HAP-1 (cell line): Measurements from ENCODE around the gene CLCN7.

Experiments used
- DNase-seq, 2 experiments: peaks; one replicate each; pipeline ENCODE4 v3.0.0-alpha.2; 2016 to 2020; ENCODE audit warnings: low spot score in 2 of 2
- H3K27me3 ChIP-seq: fragments of 250-450 bp; sonication (Bioruptor Pico); 2 replicates; pipeline ENCODE4 v1.5.1; 2020; ENCODE audit warnings: low read depth, mild to moderate bottlenecking, moderate library complexity
- H3K36me3 ChIP-seq: fragments of 250-450 bp; sonication (Bioruptor Pico); replicated peaks from 2 replicates; pipeline ENCODE4 v1.5.1; 2020; ENCODE audit warnings: mild to moderate bottlenecking
- H3K4me1 ChIP-seq: fragments of 250-450 bp; sonication (Bioruptor Pico); 2 replicates; pipeline ENCODE4 v1.5.1; 2020; ENCODE audit warnings: mild to moderate bottlenecking
- H3K4me3 ChIP-seq: fragments of 250-450 bp; sonication (Bioruptor Pico); 2 replicates; pipeline ENCODE4 v1.5.1; 2020; ENCODE audit warnings: mild to moderate bottlenecking, moderate library complexity
- H3K9me3 ChIP-seq: fragments of 250-450 bp; sonication (Bioruptor Pico); 2 replicates; pipeline ENCODE4 v1.5.1; 2020; ENCODE audit warnings: mild to moderate bottlenecking, moderate library complexity
- in situ Hi-C: fragments of 300-500 bp; cut with MboI; formaldehyde crosslinking; loops from 3 replicates; pipeline ENCODE4 v1.14.3; 2020; ENCODE audit warnings: low sequenced_read_pairs, inconsistent platforms, mixed read lengths

The CLCN7 gene

DNA sequence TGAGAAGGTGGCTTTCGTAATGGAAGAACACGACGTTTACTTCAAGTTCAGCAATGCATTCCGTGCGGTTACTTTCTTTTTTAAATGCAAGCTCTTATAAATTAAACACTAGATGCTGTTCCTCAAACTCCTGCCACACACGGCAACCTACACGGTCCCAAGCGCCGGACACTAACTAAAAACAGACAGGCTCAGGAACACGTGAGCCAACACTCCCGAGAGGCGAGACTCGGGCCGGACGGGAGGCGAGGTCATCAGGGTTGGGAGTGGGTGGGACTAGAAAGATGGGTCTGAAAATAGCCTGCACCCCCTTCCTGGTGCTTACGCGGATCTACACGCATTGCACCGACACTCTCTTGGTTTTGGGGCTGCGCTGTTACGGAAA, 6.4 kb downstream of the CLCN7 start:
- in situ Hi-C loops, result no loop called here
- H3K4me3 ChIP-seq, result no peak overlapping the region
- H3K9me3 ChIP-seq, result no peaks in the 10 kb centered on the region
- no peaks in the 10 kb centered on the region; the same call in 1 of the 2 replicates for H3K4me1 ChIP-seq
- no peaks in the 10 kb centered on the region for H3K27me3 ChIP-seq
- DNase-seq, result no peak
- H3K36me3 ChIP-seq, result no peaks in the 10 kb centered on the region

- Histone ChIP-seq H3K4me3 (no peak overlapping the region), H3K27me3 (no peaks in the 10 kb centered on the region), H3K4me1 (no peaks in the 10 kb centered on the region), H3K36me3 (no peaks in the 10 kb centered on the region), H3K9me3 (no peaks in the 10 kb centered on the region)
- in situ Hi-C loops, result no loop called here
- DNase-seq, result no peak
These were observed 7.8 kb downstream of the CLCN7 start for GRCh38 chr16:1466968-1467521.

DNA sequence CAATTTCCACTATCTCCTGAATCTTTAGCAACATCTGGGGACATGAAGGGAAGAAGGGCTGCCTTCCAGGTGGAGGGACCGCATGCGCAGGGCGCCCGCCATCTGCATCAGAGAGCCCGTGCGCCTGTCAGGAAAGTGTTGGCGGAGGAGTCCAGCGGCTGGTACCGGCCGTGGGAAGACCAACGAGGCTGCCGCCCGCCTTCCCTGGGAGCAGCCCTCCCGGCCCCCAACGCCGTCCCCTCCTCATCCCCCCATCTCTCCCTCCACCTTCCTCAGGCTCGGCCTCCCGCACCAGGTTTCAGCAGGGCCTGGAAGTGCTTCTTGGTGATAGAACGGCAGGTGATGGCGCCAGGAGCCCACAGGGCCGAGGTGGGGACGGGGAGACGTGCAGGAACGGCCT, 8.8 kb downstream of the CLCN7 start:
- peaks cover 5% of the 10 kb centered on the region; the same call in 1 of the 2 replicates for H3K36me3 ChIP-seq
- no peak for DNase-seq
- no peak overlapping the region for H3K4me3 ChIP-seq
- H3K9me3 ChIP-seq, result no peaks in the 10 kb centered on the region
- H3K4me1 ChIP-seq, result no peaks in the 10 kb centered on the region
- in situ Hi-C loops, result no loop called here
- no peaks in the 10 kb centered on the region for H3K27me3 ChIP-seq

DNA sequence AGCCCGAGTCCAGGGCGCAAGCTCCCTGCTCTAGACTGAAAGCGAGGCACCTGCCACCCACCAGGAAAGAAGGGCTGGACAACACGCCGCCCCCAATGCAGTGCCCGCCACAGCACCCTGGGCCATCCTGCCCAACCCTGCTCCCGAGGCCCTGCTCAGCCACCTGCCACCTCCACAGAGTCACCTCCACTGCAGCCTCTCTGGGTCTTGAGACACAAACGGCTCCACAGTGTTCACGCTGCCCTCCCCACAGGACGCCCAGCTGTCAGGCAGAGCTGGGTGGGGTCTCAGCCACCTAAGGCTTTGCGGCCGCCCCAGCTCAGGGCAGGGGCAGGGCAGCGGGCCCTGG, 9.3 kb downstream of the CLCN7 start:
- in situ Hi-C loops, result no loop called here
- peaks cover 9% of the 10 kb centered on the region; the same call in 1 of the 2 replicates for H3K36me3 ChIP-seq

DNA sequence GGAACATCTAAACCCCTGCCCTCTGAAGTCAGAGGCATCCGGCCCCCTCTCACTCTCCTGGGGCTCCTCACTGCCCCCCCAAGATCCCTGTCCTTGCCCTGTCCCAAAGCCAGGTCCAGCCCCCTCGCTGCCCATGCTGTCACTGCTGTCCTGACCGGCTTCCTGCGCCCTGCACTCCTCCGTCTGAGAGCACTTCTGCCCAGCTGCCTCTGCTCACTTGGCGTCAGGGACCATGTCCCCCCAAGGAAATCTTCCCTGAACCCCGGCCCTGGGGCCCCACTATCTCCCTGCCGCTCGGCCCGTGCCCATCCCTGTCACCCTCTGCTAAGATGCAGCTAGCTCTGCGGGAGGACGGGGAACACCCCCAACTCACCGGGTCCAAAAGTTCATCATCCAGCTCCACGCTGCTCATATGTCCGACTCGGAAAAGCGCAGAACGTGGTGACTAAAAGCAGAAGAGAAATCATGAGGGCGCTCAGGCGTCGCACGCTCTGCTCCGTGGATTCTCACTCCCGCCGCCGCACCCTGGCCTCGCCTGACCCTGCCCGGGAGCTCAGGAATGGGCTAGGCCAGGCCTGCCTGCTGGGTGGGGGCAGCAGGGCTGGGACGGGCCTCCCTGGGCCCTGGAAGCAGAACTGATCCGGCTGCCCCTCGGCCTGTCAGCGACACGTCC, 9.8 kb downstream of the CLCN7 start:
- Histone ChIP-seq H3K9me3 (no peaks in the 10 kb centered on the region), H3K36me3 (peaks cover 9% of the 10 kb centered on the region; the same call in 1 of the 2 replicates), H3K4me1 (no peaks in the 10 kb centered on the region), H3K4me3 (no peak overlapping the region), H3K27me3 (no peaks in the 10 kb centered on the region)
- in situ Hi-C loops, result no loop called here
- DNase-seq, result no peak

More for the DNA sequence above, 9.3 kb downstream of the CLCN7 start:
- Histone ChIP-seq H3K4me3 (no peak overlapping the region), H3K9me3 (no peaks in the 10 kb centered on the region), H3K4me1 (no peaks in the 10 kb centered on the region), H3K27me3 (no peaks in the 10 kb centered on the region)
- DNase-seq, result no peak

DNA sequence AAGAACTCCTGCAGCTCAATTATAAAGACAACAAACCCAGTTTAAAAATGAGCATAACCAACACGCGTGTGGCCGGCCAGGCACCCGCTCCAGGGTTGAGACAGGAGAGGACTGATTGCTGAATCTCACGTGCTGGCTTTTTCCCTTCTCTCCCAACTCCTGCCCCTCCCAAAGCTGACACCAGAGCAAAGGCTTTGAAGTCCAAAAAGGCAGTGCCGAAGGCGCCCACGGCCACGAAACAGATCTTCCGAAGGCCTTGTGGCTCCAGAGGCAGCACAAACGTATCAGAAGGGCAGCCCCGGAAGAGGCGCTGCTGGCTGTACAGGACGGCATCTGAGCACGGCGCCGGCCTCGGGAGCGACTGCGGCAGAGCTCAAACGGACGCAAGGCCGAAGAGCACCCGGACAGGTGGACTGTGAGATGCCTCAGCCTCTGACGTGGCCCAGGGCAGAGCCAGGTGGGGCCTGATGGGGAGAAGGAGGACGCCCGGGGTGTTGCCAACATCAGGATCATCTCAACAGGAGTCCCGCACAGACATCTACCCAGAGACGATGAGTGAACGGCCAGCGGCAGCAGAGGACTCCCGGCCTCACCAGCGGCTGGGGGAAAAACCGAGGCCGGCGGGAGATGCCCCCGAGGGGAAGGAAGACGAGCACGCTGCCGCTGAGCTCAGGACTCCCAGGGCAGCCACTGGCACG, 10.5 kb downstream of the CLCN7 start:
- H3K27me3 ChIP-seq, result no peaks in the 10 kb centered on the region
- no peaks in the 10 kb centered on the region for H3K9me3 ChIP-seq
- no peak overlapping the region for H3K4me3 ChIP-seq
- peaks cover 9% of the 10 kb centered on the region; the same call in 1 of the 2 replicates for H3K36me3 ChIP-seq
- in situ Hi-C loops, result no loop called here
- DNase-seq, result no peak
- H3K4me1 ChIP-seq, result no peaks in the 10 kb centered on the region

- no peaks in the 10 kb centered on the region for H3K9me3 ChIP-seq
- H3K27me3 ChIP-seq, result no peaks in the 10 kb centered on the region
- H3K4me1 ChIP-seq, result no peaks in the 10 kb centered on the region
- H3K36me3 ChIP-seq, result peaks cover 9% of the 10 kb centered on the region; the same call in 1 of the 2 replicates
- DNase-seq, result no peak
- H3K4me3 ChIP-seq, result no peak overlapping the region
- in situ Hi-C loops, result no loop called here
These were observed 13.7 kb downstream of the CLCN7 start for GRCh38 chr16:1461146-1461545.

GRCh38 chr16:1460602-1461138, 14.2 kb downstream of the CLCN7 start:
- Histone ChIP-seq H3K27me3 (no peaks in the 10 kb centered on the region), H3K4me3 (no peak overlapping the region), H3K36me3 (peaks cover 9% of the 10 kb centered on the region; the same call in 1 of the 2 replicates), H3K4me1 (no peaks in the 10 kb centered on the region), H3K9me3 (no peaks in the 10 kb centered on the region)
- in situ Hi-C loops, result no loop called here
- DNase-seq, result no peak

GRCh38 chr16:1459967-1460366, 14.9 kb downstream of the CLCN7 start:
- no peaks in the 10 kb centered on the region for H3K4me1 ChIP-seq
- in situ Hi-C loops, result no loop called here
- H3K27me3 ChIP-seq, result no peaks in the 10 kb centered on the region
- H3K4me3 ChIP-seq, result no peak overlapping the region
- peaks cover 12% of the 10 kb centered on the region; the same call in 1 of the 2 replicates for H3K36me3 ChIP-seq
- no peaks in the 10 kb centered on the region for H3K9me3 ChIP-seq
- no peak for DNase-seq

- H3K4me3 ChIP-seq, result no peak overlapping the region
- in situ Hi-C loops, result no loop called here
- H3K36me3 ChIP-seq, result peaks cover 15% of the 10 kb centered on the region; the same call in 1 of the 2 replicates
- no peaks in the 10 kb centered on the region for H3K4me1 ChIP-seq
- DNase-seq, result no peak
- no peaks in the 10 kb centered on the region for H3K27me3 ChIP-seq
- no peaks in the 10 kb centered on the region for H3K9me3 ChIP-seq
These were observed 15.9 kb downstream of the CLCN7 start for GRCh38 chr16:1458977-1459341.

DNA sequence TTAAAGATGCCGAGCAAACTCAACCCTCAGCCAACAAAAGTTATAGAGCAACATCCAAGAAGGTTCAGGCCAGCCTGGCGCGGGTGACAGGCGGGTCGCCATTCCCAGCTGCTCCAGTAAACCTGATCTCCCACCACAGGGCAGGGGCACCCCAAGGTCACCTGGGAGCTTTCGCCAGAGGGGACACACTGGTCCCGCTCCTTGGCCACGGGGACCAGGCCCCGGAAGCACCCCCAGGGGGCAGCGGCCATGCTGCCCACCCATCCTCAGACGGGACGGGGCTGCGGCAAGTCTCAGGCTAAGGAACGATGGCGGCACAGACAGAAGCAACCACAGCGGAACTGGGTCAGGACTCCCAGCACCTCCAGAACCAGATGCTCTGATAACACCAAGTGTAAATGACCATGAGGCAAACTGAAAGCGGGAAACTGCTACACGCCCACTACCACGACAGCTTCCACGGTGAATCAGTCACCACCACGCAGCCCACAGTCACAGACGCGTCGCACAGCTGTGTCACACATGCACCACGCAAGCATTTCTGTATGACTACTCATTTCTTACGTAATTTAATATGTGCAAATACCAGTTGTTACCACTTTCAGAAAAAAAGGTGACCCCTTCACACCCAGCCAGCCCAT, 16.4 kb downstream of the CLCN7 start:
- DNase-seq, result no peak
- in situ Hi-C loops, result no loop called here
- peaks cover 15% of the 10 kb centered on the region; the same call in 1 of the 2 replicates for H3K36me3 ChIP-seq
- H3K4me1 ChIP-seq, result no peaks in the 10 kb centered on the region
- no peak overlapping the region for H3K4me3 ChIP-seq
- no peaks in the 10 kb centered on the region for H3K27me3 ChIP-seq
- H3K9me3 ChIP-seq, result no peaks in the 10 kb centered on the region

DNA sequence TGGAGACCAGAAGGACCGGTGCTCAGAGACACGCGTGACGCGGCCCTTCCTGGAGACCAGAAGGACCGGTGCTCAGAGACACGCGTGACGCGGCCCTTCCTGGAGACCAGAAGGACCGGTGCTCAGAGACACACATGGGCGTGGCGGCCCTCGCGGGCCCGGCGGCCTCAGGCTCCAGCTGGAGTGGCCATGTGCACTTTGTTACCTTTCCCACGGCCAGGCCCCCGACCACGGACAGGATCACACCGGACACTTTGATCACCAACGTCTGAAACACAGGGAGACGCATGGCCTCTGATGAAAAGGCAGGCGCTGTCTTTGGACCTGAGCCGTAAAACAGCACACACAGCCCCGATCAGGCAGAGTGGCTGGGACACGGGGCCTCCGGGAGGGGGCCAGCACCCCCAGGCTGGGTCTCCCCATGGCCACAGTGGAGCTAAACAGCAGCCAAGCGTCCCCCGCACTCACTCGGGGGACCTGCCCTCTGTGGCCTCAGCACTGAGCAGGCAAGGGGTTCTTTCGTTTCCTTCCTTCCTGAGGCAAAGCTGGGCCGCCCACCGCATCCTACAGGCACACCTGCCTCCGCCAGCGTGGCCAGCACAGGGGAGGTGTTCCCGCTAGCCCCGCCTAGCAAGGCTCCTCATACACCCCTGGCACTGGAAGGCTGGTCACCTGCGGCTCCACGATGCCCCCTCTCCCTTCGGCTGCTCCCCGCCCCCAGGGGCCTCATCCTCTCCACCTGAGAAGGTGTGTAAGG, 17.2 kb downstream of the CLCN7 start:
- H3K4me1 ChIP-seq, result no peaks in the 10 kb centered on the region
- H3K27me3 ChIP-seq, result no peaks in the 10 kb centered on the region
- peaks cover 15% of the 10 kb centered on the region; the same call in 1 of the 2 replicates for H3K36me3 ChIP-seq
- H3K4me3 ChIP-seq, result no peak overlapping the region
- no peak for DNase-seq
- in situ Hi-C loops, result no loop called here
- no peaks in the 10 kb centered on the region for H3K9me3 ChIP-seq

DNA sequence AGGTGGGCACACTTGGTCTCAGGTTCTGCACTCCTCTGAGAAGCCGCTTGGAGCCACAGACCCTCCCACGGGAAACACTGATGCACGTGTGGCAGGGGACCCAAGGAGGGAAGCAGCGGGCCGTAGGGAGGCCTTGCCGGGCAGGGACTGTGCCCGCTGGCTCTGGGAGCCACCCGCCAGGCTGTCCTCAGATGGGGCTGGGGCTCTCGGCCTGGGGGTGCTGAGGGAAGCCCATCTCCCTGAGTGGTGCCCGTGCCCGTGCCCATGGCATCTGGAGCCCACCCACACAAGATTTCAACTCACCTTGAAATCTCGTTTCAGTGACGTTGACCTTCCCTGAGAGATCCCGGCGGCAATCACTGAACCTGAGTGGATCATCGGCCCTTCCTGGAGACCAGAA, 17.9 kb downstream of the CLCN7 start:
- no peaks in the 10 kb centered on the region for H3K9me3 ChIP-seq
- in situ Hi-C loops, result no loop called here

More for the DNA sequence above, 17.9 kb downstream of the CLCN7 start:
- Histone ChIP-seq H3K4me3 (no peak overlapping the region), H3K36me3 (peaks cover 15% of the 10 kb centered on the region; the same call in 1 of the 2 replicates), H3K4me1 (no peaks in the 10 kb centered on the region), H3K27me3 (no peaks in the 10 kb centered on the region)
- DNase-seq, result no peak
